HG03442 (cell line): ENCODE measurements around the gene ATP1B3.
"Not testable (repeated sequence)": the region's sequence is repeated elsewhere in the genome, so short reads cannot be mapped to it uniquely, and the experiment has no call there.

Experiments used
- ATAC-seq: cut with Tn5 transposase; IDR thresholded peaks from one replicate; pipeline ENCODE4 v1.9.1; 2021; ENCODE audit warnings: mild to moderate bottlenecking, moderate library complexity; ENCODE audit not compliant: unreplicated experiment

Gene ATP1B3

DNA sequence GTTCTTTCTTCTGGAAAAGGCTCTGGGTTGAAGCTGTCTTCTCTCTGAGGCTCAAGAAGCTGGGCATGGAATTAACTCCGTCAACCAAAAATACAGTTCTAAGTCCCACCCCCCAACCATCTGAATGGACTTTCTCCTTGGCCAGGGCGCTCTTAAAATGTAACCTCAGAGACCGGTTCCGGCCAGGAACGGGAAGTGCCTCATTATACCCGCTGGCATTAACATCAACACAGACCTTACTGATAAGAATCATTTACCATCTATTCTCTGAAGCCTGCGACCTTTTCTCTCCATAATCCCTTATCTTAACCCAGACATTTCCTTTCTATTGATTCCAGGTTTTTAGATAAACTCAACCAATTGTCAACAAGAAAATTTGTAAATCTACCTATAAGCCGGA, 64.7 kb downstream of the ATP1B3 start:
- no peak for ATAC-seq

DNA sequence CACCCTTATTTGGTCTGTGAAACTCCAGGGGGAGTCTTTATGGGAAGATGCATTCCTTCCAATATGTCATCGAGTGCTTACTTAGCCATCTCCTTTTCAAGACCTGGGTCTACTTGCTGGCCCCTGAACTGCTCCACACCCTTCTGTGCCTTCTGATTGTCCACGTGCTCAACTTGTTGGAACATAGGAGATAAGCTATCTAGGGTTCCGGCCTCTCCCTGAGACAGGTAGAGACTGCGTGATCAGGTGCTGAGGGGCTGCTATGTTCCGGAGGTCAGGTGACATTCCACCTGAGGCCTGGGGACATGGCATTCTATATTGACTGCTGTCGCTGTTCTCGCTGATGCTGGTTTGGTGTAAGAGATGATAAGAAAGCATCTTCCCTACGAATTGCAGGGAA, 65.6 kb downstream of the ATP1B3 start:
- ATAC-seq, result no peak

DNA sequence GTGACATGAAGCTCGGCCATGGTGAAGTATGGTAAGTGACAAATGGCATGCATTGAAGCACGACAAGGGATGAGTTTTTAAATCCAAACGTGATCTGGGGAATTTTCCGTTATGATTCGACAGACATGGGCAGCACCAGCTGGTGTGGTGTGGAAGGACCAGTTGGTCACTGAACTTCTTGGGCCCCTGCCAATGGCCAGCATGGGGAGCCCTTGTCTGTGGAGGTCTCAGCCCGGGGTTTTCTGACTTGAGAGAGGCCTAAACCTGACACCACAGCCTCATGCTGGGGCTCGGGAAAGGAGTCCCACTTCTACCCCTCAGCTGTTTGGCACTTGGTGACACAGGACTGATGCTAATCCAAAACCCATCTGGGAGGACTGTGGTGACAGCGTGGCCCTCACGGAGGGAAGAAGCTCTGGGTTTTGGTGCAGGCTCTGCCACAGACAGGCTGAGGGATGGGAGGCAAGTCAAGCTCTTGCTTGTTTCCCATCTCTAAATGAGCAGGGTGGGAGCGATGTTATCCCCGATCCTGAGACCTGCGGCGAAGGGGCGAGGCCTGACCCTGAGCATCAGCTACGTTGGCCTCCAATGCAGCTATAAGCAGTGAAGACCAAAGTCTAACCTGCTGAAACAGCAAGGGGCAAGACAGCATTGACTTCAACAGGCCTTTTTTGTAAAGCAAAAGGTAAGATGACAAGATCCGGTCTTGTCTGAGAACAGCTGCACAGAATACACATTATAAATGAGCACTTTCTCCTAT, 69.5 kb downstream of the ATP1B3 start:
- no peak for ATAC-seq

DNA sequence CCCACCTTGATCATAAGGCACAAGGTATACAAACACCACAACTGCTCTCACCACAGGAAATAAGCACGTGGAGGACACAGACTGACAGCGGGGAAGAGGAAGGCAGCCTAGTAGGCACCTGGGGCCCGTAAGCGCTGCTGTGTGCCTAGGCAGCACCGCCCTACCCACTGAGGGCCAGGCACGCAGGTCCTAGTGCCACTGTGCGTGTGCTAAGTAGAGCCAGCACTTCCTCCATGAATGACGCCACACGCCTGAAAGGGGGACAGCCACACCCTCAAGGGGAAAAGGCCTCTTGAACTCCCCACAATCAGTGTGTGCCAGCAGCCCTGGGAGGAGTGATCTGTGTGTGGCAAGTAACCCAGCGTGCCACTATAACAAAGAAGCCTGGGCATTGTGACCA, 73.0 kb downstream of the ATP1B3 start:
- no peak for ATAC-seq

DNA sequence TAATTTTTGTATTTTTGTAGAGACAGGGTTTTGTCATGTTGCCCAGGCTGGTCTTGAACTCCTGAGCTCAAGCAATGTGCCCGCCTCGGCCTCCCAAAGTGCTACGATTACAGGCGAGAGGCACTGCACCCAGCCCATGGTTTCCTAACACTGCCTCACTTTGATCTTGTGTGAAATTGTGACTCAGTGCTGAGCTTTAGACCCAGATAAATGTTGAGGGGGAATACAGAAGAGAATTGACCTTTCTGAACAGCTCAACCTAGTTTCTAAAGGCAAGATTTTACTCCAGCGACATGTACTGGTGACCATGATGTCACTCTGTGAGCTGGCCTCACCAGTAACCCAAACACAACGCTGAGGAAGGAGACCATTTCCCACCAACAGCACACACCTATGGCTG, 73.5 kb downstream of the ATP1B3 start:
- no peak for ATAC-seq

DNA sequence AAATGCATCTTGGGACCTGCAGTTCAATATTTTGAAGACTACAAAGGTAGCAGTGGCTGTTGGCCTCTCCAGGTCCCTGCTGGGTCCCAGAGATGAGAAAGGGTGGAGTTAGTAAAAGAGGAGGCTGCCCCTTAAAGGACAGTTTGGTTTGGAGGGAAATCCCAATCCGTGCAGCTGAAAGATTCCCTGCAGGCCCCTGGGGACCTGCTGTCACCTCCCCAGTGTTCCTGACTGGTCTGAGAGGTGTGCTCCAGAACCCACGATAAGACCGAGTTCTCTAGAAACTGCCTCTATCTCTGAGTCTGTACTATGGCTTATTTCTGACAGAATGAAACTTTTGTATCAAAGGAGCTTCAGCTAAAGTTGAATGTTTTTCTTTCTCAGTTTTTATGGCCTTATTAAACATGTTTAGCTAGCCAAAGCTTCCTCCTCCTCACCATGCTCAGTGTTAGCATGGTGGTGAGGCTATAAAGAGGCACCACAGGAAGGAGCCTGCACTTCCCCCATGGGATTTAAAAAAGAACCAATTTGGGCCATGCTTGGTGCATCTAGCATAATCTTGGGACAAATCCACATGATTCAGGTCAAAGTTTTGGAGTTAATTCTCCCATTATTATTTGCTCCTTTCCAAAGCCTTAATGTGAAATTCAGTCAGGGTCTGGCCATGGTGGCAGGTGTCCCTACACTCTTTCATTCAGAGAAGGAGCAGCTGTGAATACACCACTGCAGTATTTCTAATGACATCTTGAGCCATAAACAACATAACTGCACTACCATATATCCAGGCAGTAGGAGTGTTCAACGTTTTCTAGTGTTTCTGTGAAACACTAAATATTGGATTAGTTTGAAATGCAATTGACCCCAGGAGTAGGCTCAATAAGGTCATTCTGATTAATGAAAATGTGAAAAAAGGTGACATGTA, 74.4 kb downstream of the ATP1B3 start:
- no peak for ATAC-seq

DNA sequence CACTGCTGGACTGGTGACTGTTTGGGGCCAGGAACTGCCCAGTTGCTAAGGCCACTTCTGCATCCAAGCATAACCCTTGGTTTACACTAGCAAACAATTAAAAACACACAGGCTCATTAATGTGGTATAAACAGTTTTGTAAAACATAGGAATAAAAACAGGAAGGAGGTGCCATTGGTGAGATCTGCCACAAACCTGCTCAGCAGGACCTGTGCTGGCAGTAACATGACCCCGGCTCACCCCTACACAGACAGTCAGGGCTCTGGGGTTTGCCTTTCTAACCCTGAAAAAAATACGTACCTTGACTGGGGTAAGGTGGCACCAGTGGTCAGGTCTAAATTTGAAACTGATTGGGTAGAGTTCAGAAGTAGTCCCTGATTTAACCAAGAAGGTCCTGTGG, 76.2 kb downstream of the ATP1B3 start:
- ATAC-seq, result no peak

DNA sequence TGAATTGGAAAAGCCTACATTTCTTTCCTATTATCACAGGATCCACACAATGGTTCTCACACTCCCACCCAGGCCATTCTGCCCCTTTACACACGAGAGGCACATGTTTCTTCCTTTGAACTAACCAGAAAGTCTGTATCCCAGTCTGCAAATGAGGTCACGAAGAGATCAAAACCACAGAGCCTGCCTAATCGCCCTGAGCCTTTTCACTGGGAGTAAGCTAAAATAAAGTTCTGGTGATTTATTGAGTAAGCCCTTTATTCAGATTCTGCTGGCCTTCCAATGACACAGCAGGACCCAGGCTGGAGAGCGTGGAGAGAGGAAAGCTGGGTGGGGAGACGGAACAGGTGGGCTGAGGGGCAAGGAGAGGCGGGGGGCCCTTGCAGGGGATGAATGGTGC, 78.7 kb downstream of the ATP1B3 start:
- no peak for ATAC-seq

DNA sequence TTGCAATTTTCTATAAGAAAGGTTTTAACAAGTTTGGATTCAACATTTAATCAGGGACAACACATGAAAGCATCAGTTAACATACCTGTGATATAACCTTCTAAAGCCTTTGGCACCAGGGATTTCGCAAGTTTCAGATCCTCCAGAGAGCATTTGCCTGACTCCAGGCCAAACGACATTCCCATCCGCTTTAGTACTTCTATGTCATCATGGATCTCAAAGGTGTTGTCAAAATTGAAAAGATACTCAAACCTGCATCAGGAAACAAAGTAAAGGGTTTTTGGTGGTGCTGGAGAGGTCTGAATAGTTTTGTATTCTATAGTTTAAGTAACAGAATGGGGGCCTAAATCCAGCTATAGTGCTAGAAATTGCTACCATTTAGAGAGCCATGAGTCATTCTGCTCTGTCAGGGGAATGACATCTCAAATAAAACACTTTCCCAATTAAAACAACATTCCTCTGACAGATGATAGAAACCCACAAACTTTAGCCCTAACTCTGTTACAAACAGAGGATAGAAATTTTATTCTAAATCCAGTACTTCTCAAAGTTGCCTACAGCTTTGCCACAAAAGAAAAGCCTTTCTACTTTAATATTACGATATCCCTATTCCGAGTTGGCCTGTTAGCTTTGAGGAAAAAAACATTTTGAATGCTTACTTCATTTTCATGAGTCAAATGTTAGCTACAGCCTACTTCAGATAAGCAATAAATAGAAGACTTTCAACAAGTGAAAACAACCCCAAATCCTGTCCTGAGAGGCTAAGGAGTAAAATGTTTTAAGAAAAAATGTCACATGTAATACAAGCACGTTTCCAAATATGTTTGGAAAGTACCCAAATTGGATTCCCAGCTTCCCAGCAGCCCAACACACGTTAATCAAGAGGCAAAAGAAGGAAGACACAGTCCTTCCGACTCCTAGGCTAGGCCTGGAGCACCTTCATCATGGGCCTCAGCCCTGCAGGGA, 83.4 kb downstream of the ATP1B3 start:
- ATAC-seq, result no peak

DNA sequence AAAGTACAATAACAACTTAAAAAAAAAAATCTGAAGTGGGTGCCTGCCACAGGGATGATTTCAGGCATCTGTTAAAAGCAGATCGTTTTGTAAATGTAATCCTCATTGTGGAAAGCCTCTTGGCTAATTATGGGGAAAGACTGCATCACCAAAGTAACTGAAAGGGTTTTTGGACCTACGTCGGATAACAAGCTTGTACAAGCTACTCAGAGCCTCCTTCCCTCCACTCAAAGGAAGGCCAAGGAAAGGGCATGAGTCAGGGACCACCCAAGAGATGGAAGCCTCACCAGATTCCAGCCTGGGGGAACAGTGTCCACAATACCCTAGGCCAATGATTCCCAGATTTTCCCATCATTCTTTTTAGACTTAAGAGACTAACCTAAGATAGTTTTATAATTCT, 84.3 kb downstream of the ATP1B3 start:
- no peak for ATAC-seq

DNA sequence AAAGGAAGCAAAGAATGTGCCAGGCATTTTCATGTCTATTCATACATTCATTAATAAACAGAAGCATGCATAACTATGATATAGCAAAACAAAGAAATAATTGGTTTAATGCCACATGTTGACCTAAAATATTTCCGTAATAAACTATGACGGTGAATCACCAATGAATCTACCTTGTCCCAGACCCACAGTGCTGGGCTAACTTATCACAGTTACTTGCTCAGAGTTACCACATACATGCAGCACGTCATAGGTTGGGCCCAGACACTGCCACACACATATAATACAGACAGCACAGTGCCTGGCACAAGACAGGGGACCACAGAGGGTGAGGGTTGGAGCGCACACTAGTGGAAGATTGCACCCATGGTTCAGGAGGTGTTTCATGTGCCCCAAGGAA, 86.9 kb downstream of the ATP1B3 start:
- no peak for ATAC-seq

DNA sequence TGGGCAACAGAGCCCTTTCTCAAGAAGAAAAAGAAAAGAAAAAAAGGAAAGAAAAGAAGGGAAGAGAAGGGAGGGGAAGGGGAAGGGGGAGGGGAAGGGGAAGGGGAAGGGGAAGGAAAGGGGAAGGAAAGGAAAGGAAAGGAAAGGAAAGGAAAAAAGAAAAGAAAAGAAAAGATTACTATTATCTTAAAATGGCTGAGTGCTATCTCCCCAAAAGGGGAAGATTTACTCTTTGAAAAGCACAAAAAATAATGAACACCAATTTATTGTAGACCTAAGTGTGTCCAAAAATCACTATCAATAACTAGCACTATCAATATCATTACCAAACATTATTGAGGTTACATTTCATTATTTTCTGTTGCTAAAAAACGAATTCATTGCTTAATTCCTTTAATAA, 89.0 kb downstream of the ATP1B3 start:
- no peak for ATAC-seq

DNA sequence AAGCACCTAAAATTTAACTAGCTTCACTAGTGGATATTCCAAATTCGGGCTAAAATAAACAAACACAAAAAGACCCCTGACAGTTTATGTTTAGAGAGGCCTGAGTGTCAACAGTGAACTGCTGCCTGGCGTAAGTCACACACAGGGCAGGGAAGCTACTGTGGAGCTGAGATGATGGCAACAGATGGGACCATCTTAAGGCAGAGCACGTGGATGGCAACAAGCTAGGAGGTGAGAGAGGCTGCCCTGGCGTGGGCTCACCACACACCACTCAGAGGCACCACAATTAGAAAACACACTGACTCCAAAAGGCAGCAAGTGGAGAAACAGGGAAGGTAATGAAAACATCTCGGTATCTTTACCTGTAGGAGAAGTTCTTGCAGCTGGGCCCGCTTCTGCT, 93.3 kb downstream of the ATP1B3 start:
- no peak for ATAC-seq

DNA sequence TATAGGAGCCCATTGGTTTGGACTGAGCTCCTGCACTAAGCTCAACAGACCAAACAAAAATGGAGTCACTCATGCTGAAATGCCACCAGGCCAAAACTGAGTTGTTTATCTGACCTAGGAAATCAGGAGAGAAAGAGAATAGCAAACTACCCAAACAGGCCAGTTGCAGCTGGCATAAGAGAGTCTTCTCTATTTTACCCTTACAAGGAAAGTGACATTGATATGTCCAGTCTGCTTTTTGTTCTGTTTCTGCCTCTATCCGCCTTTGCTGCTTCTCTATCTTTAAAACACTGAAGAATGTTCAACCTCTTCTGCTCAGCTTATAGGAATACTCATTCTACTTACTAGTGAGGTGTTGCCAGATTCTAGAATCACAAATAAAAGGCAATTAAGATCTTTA, 95.1 kb downstream of the ATP1B3 start:
- ATAC-seq, result no peak

DNA sequence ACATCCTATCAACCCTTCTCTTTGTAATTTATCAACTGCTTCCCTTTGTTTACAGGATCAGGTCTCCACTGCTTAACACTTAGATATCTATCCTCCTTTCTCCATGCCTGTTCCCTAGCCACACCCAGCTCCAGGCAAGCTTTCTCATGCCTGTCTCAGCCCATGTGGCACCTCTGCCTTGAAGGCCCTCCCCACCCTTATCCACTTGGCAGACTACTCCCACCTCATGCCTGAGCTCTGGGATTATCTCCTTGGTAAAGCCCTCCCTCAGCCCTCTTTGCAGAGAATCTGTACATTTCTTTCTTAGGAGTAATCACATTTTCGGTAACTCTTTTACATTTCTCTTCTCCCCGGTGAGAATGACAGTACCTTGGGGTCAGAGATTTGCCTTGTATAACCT, 96.0 kb downstream of the ATP1B3 start:
- no peak for ATAC-seq

DNA sequence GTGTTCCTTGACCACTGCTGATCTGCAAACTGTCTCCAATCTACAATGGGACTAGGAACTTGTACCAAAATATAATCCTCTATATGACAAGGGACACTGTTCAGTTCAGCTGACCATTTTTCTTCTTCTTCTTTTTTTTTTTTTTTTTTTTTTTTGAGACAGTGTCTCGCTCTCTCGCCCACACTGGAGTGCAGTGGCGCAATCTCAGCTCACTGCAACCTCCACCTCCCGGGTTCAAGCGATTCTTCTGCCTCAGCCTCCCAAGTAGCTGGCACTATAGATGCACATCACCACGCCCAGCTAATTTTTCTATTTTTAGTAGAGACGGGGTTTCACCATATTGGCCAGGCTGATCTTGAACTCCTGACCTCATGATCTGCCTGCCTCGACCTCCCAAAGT, 98.3 kb downstream of the ATP1B3 start:
- ATAC-seq, result not testable (repeated sequence)
